HG02840 (cell line): ENCODE measurements around the gene LRCOL1.
"Not testable (repeated sequence)": the region's sequence is repeated elsewhere in the genome, so short reads cannot be mapped to it uniquely, and the experiment has no call there.

Experiments
- ATAC-seq: cut with Tn5 transposase; IDR thresholded peaks from one replicate; pipeline ENCODE4 v1.9.1; 2021; ENCODE audit warnings: mild to moderate bottlenecking, moderate library complexity, moderate number of reproducible peaks; ENCODE audit not compliant: unreplicated experiment, low FRiP score

The LRCOL1 gene

DNA sequence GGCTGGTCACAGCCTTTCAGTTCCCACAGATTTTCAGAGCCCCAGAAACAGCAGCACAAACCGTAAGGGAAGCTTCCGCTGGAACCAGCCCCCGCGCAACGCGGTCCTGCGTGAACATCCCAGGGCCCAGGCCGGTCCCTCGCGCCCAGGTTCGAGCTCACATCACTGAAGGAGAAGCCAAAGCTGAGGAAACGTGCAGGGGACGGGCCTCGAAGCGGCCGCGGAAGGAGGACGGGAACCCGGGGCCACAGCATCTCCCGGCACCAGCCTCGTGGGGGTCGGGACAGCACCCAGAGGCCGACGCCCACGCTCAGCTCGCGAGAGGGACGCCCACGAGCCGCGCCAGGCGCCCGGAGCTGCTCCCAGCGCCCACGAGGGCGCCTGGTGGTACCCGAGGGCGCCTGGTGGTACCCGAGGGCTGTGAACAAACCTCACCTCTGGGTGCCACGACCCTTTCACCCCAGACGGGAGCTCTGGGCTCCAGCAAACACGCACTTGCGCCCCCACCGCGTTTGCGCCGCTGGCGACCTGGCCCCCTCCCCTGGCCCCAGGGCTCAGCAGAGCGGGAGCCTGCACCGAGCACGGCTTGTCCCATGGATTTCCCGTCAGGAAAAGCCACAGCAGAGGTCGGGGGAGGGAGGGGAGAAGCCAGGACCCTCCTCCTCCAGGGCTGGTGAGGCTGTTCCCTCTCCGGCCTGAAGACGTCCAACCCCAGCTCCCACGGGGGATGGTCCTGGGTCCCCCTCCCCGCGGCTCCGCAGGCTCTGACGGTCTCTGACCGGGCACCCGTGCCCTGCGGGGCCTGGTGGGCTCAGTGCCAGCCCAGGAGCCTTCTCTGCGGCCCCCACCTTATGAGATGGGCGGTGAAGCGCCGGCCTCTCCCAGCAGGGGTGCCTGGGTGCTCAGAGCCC lies 6.9 kb downstream of the LRCOL1 start:
- ATAC-seq = no peak

DNA sequence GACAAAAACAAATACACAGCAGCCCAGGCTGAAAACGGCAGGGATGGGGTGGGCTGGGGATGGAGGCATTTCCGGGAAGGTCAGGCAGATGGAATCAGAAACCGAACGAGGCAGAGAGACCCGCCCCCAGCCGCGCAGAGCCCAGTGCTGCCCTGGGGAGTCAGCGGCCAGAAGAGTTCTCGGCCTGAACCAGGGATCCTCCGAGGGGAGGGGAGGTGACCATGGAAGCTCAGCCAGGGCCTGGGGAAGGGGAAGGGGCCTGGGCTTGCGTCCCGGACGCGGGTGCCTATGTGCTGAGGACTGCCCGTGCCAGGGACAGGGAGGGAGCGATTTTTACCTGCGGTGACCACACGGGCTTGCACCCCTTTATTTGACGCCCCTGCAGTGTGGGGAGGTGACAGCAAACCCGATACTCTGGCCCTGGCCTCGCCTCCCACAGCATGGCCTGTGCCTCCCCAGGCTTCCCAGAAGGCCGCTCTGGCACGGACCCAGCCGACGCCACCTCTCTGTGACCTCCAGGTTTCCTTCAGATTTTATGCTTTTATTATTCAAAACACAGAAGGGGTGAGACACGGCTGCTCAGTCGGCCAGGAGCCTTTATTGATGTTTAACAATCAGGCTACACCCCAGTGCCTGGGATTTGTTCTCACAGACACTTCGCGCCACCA lies 7.7 kb downstream of the LRCOL1 start:
- no peak for ATAC-seq

DNA sequence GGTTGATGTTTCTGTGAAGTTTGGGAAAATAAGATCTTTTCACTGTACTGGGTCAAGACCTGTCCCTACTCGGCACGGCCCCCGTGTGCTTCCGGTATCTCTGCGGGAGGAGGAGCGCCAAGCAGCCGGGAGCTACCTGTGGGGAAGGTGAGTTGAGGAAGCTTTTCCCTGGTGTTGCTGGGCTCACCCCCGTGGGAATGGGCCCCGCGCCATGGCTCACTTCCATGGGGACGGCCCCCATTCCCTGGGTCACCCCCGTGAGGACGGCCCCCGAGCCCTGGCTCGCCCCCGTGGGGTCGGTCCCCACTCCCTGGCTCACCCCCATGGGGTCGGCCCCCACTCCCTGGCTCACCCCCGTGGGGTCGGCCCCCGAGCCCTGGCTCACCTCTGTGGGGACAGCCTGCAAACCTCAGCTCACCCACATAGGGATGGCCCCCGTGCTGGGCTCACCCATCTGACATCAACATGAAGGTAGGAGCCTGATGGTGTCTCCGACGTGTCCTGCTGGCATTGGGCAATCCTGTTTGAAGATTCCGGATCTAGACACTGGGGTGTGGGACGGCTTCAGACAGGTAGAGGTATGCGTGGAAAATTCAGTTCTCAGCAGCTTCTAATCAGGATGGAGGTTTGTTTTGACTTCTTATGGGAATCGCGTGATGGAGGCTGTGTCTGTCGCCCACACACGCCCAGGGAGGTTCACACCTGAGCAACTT lies 9.1 kb downstream of the LRCOL1 start:
- ATAC-seq = no peak

DNA sequence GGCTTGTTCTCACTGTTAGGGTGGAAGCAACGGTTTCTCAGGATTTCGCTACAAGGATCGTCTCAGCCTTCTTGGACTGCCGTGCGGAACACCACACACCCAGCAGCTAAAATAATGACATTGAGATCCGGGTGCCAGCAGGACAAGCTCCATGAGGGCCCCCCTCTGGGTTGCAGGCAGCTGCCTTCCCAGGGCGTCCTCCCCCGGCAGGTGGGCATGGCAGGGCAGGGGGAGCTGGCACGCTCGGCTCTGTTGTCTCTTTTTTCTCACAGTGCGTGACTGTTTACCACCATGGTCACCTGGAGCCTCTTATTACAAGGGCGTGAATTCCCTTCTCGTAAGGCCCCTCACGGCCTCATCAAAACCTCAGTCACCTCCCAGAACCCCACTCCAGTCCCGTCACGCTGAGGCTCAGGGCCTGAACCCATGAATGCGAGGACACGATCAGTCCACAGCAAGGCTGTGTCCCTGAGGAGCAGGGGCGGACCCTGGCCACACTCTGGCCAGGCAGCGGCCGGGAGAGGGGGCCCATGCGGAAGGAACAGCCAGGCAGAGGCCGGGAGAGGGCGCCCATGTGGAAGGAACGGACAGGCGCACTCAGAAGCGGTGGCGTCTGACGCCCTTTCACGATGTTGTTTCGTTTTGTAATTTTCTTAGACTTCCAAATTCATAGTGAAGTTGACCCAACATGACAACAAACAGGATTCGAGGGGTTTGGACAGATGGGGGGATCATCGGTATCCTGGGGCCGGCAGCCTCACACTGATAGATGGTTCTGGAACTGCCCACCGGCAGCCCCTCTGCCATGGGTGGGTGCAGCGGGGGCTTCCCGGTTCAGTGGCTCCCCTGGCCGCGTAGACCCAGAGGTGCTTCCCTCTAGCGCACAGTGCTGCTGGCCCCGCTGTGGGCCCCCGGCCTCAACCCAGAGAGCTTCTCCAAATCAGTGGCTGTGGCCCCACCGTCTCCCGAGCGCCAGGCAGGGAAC lies 10.0 kb downstream of the LRCOL1 start:
- no peak for ATAC-seq

DNA sequence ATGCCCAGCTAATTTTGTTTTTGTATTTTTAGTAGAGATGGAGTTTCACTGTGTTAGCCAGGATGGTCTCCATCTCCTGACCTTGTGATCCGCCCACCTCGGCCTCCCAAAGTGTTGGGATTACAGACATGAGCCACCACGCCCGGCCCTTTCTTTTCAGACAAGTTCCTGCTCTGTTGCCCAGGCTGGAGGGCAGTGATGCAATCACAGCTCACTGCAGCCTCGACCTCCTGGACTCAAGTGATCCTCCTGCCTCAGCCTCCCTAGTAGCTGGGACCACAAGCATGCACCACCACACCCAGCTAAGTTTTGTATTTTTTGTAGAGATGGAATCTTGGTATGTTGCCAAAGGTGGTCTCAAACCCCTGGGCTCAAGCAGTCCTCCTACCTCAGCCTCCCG lies 10.9 kb downstream of the LRCOL1 start:
- not testable (repeated sequence) for ATAC-seq

DNA sequence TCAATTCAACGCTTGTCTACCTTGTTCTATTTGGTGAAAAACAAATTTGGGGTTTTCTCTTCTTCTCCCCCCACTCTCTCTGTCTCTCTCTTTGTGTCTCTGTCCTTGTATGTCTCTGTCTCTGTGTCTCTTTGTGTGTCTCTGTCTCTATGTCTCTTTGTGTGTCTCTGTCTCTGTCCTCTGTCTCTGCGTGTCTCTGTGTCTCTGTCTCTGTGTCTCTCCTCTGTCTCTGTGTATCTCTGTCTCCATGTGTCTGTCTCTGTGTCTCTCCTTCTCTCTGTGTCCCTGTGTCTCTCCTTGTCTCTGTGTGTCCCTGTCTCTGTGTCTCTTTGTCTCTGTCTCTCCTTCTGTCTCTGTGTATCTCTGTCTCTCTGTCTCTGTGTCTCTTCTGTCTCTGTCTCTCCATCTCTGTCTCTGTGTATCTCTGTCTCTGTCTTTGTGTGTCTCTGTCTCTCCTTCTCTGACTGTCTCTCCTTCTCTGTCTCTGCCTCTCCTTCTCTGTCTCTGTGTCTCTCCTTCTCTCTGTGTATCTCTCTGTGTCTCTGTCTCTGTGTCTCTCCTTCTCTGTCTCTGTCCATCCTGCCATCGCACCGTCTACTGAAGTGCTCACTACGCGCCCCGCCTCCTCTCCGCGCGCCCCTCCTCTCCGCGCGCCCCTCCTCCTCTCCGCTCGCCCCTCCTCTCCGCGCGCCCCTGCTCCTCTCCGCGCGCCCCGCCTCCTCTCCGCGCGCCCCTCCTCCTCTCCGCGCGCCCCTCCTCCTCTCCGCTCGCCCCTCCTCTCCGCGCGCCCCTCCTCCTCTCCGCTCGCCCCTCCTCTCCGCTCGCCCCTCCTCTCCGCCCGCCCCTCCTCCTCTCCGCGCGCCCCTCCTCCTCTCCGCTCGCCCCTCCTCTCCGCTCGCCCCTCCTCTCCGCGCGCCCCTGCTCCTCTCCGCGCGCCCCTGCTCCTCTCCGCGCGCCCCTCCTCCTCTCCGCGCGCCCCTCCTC lies 12.8 kb downstream of the LRCOL1 start:
- ATAC-seq = no peak

DNA sequence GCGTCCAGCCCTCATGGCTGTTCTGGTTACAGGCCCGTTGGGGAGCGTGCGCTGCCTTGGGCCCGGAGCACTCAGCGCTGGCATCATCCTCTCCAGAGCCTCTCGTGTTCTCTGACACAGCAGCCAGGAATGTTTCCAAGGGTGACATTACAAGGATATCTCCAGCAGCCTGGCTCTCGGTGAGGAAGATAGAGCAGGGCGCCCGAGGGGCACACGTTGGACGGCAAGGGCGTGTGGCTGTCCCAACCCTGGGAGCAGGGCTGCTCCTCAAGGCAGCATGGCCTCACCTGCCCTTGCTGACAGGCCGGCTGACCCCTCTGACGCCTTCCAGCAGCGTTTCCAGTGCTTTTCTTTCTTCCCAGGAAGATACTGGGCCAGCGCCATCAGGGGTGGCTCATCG lies 14.4 kb downstream of the LRCOL1 start:
- no peak for ATAC-seq

DNA sequence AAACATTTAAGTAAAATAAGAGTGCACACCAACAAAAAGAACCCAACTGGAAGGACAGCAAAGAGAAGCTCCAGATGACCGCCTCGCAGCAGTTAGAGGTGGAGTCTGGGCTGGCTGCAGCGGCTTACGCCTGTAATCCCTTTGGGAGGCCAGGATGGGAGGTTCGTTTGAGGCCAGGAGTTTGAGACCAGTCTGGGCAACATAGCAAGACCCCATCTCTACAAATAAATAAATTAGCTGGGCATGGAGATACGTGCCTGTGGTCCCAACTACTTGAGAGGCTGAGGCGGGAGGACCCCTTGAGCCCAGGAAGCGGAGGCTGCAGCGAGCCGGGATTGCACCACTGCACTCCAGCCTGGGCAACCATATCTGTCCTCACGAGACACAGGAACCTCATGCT lies 15.2 kb downstream of the LRCOL1 start:
- no peak for ATAC-seq

DNA sequence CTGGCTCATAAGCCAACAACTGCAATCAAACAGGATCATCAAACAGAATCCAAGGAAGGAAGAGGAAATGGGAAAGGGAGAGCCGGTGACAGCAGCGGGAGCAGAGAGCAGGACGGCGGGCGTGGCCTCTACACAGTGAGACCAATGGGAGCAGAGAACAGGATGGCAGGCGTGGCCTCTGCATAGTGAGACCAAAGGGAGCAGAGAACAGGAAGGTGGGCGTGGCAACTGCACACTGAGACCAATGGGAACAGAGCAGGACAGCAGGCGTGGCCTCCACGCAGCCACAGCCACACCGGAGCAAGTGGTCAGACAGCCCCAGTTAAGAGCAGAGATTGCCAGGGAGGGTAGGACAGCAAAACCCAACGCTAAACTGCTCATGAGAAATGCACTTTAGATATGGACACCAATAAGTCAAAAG lies 16.4 kb downstream of the LRCOL1 start:
- no peak for ATAC-seq

DNA sequence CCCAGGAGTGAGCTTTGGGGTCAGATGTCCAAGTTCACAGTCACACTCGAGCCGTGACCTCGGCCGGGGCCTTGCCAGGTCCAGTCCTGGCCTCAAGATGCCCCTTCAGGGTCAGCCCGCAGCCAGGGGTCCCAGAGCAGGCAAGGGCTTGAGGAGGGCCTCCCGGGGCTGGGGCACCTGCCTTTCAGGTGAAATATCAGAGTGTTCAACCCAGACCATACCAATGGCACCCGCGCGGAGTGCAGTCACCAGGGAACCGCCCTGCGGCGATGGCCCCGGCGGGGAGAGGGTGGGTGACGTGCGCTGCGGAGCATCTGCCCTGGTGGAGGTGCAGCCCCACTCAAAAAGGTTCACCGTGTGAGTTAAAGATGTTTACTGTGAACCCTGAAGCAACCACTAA lies 16.9 kb downstream of the LRCOL1 start:
- ATAC-seq = no peak

DNA sequence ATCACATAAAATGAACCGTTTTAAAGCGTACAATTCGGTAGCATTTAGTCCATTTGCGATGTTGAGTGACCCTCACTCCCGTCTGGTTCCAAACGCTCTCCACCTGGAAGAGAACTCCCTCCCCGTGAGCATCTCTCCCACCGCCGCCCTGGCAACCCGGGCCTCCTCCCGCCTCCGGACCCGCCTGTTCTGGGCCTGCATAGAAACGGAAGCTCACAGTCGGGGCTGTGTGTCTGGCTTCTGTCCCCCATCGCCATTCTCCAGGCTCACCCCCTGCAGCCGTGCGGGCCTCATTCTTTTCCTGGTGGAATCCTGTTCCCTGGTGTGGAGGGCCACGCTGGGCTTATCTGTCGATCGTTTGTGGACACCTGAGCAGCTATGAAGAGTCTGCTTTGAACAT lies 17.3 kb downstream of the LRCOL1 start:
- ATAC-seq = no peak

DNA sequence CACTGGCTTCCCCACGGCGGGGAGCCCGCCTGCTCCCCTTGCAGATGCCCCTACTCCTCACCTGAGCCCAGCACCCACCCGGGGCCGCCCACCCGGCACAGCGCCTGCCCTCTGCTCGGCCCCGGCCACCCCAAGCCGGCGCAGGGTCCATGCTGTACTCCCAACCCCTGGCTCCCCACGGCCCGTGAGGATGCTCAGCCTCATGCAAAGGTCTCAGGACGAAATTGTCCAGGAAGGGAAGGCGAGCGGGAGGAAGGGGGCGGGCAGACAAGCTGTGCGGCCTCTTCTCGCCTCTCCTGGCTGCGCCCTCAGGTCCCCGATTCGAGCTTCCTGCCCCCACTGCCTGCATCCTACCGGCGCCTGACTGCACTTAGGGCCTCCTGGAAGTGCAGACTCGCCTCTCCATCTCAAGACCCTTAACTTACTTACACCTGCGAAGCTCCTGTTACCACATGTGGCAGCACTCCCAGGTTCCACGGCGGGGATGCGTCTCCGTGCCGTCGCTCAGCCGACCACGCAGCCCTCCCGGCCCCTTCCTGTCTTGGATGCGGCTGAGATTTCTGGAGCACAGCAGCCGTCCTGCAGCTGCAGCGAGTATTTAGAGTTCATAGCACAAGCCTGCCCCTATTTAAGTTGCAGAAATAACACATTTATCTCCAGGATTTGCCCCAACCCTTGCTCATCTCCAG lies 18.0 kb downstream of the LRCOL1 start:
- ATAC-seq = no peak

DNA sequence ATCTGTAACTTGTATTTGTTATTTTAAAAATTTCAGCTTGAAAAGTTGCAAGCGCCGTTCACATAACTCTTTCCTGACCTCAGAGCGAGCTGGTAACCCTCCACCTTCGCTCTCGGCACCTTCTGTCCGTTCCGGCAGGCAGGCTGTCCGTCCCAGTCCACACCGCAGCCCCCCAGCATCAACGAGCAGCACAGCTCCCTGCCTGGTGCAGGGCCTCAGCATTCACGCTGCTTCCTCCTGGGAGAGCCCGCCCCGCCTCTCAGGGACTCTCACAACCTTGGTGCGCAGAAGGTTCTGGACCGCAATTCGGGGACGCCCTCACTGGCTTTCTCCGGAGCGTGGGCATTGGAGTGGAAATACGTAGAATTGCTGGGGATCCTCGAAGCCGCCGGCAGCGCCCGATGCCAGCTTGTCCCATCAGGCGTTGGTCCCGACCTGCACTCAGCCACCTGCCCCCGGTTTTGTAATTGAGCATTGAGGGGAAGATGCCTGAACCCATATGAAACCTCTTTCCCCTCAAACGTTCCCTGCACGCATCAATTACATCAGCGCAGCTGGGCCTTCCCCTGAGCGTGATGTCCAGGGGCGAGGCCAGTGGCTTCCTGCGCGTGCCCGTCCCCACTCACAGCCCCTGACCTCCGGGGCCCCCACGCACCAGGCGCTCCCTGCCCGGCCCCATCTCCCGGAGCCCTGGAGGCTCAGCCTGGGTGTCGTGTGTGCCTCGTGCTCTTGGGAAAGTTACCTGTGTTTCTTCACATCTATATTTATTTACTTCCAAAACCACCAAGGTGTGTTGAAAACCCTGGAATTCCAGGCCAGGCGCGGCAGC lies 19.1 kb downstream of the LRCOL1 start:
- no peak for ATAC-seq

DNA sequence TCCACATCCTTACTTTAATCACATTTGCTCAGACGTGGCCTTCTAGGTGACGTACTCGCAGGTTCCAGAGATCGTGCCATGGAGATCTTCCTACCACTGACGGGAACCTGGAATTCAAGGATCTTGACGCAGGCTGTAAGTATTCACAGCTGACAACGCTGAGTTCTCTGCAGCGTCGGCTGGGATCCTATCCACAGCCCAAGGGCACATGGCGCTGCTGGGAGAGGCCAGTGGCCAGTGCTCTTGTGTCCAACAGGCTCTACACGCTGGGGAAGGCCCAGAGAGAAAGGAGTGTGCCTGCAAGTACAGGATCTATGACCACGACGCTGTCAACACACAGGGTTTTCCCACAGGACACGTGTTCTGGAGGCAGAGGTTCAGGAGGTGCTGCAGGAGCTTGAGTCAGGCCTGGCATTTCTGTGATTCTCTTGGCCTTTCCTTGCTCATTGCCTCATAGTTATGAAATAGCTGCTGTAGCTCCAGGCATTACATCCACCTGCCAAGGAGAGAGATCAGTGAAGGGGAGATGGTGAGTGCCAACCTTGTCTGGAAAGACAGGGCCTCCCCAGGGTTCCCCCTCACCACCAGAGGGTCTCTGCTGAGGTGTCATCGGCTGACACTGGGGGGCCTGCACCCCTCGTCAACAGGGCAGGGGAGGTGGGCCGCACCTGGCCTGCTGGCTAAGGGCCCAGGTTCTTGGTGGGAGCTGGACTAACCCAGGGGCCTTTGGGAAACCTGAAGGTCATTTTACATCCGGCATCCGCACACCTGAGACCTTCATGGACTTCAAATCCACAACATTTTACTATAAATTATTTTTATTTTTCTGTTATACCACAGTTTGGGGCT lies 21.3 kb downstream of the LRCOL1 start:
- ATAC-seq = no peak

DNA sequence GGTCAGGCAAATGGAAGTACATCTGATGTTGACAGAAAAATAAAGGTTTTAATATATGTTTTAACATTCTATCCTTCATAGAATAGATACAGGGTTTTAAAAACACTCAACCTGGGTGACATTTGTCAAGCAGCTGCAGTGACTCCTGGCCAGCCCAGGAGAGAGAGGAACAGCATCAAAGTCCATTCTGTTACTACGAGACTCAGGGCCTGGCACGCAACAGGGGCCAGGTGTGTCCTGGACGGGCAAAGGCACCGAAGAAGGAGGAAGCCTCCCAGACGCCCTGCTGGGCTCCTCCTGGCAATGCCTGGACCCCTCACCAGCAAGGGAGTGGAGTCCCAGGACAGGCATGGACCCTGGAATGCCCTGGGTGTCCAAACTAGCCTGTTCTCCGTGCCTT lies 22.1 kb downstream of the LRCOL1 start:
- no peak for ATAC-seq

DNA sequence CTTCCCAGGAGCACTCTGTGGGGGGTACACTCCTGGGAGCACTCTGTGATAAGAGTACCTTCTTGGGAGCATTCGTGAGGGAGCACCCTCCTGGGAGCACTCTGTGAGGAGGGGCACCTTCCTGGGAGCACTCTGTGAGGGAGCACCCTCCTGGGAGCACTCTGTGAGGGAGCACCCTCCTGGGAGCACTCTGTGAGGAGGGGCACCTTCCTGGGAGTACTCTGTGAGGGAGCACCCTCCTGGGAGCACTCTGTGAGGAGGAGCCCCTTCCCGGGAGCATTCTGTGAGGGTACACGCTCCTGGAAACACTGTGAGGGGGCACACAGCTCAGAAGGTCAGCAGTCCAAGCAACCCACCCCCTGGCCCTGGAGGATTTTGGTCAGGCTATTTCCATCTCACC lies 22.6 kb downstream of the LRCOL1 start:
- no peak for ATAC-seq

DNA sequence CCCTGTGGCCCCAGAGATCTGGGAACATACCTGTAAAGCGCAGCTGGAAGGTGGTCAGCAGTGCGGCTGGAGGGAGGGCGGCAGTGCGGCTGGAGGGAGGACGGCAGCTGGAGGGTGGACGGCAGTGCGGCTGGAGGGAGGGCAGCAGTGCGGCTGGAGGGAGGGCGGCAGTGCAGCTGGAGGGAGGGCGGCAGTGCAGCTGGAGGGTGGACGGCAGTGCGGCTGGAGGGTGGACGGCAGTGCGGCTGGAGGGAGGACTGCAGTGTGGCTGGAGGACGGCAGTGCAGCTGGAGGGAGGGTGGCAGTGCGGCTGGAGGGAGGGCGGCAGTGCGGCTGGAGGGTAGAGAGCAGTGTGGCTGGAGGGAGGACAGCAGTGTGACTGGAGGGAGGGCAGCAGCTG lies 23.5 kb downstream of the LRCOL1 start:
- no peak for ATAC-seq
